Mesothelial cell of epicardium (in vitro differentiated cells): Measurements from ENCODE around the gene VMO1. TPM values are rescaled to one million over a fixed set of nuclear protein-coding genes. Genes with fewer than 3 reads are reported as not detected.

ENCODE experiments used
- DNase-seq, 2 experiments: peaks; one replicate each; pipeline ENCODE4 v3.0.0; 2021; ENCODE audit warnings: low spot score in 2 of 2; ENCODE audit not compliant: unreplicated experiment in 2 of 2
- H3K27ac Mint-ChIP-seq: 2 replicates; pipeline ENCODE4 v1.8.0; 2021; ENCODE audit warnings: mixed read lengths
- H3K27me3 Mint-ChIP-seq: 2 replicates; pipeline ENCODE4 v1.8.0; 2021; ENCODE audit warnings: low read depth, mixed read lengths
- H3K36me3 Mint-ChIP-seq: 2 replicates; pipeline ENCODE4 v1.8.0; 2021; ENCODE audit warnings: mixed read lengths
- H3K4me1 Mint-ChIP-seq: 2 replicates; pipeline ENCODE4 v1.8.0; 2021; ENCODE audit warnings: mixed read lengths
- H3K4me3 Mint-ChIP-seq: 2 replicates; pipeline ENCODE4 v1.8.0; 2021; ENCODE audit warnings: mild to moderate bottlenecking, moderate library complexity, mixed read lengths
- H3K9me3 Mint-ChIP-seq: 2 replicates; pipeline ENCODE4 v1.8.0; 2021; ENCODE audit warnings: mixed read lengths
- CTCF ChIP-seq: fragments of 200-600 bp; sonication (generic); IDR thresholded peaks from one replicate; pipeline ENCODE4 v1.5.0; 2021; ENCODE audit warnings: antibody characterized with exemption; ENCODE audit not compliant: unreplicated experiment
- total RNA-seq: library from RNA; stranded (reverse); gene quantifications from 3 replicates; pipeline ENCODE4 v1.2.1, GENCODE V29; 2021

Gene VMO1
- total RNA-seq, 1 donor from 2014 or later: 2.5 TPM

DNA sequence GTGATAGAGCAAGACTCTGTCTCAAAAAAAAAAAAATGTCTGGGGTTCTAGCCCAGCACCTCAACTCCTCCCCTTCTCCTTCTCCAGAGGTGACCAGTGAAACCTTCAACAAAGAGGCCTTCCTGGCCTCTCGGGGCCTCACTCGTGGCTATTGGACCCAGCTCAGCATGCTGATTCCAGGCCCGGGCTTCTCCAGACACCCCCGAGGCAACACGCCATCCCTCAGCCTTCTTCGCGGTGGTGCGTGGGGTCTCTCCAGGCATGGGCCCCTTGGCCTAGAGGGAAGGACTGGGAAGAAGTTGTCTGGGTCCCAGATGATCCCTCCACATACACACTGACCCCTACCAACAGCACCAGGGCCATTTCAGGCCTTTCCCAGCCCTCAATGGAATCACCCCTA lies 42.9 kb downstream of the VMO1 start:
- no peak for TF ChIP-seq CTCF
- no peaks in the 10 kb centered on the region for H3K36me3 Mint-ChIP-seq
- no peaks in the 10 kb centered on the region for H3K9me3 Mint-ChIP-seq
- peaks cover 94% of the 10 kb centered on the region for H3K27me3 Mint-ChIP-seq
- DNase-seq: no peak
- H3K4me1 Mint-ChIP-seq: peaks cover 20% of the 10 kb centered on the region
- no peak overlapping the region for H3K4me3 Mint-ChIP-seq
- no peak overlapping the region for H3K27ac Mint-ChIP-seq

- no peaks in the 10 kb centered on the region for H3K36me3 Mint-ChIP-seq
- no peak overlapping the region for H3K27ac Mint-ChIP-seq
- no peak for DNase-seq
- H3K4me1 Mint-ChIP-seq: peaks cover 22% of the 10 kb centered on the region
- no peaks in the 10 kb centered on the region for H3K9me3 Mint-ChIP-seq
- no peak overlapping the region for H3K4me3 Mint-ChIP-seq
- peaks cover 93% of the 10 kb centered on the region for H3K27me3 Mint-ChIP-seq
- TF ChIP-seq CTCF: no peak
Measured at GRCh38 chr17:4742629-4743028, 43.5 kb downstream of the VMO1 start.

DNA sequence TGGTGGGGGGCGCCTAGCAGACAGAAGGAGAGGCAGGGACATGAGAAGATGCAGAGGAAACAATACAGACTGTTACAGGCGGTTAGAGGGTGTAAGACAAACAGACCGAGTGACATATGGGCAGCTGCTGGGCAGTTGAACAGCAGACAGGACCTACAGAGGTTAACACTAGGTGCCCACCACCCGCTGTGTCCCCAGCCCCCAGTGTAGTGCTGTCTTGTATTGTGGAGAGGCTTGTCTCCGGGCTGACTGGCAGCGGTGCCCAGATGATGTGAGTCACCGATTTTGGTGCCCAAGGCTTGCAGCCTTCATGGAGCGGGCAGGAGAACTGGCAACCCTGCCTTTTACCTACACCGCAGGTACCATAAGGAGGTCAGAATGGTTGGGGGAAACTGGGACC lies 44.0 kb downstream of the VMO1 start:
- Mint-ChIP-seq H3K4me3 (no peak overlapping the region), H3K4me1 (peaks cover 22% of the 10 kb centered on the region), H3K27me3 (peaks cover 93% of the 10 kb centered on the region), H3K36me3 (no peaks in the 10 kb centered on the region), H3K9me3 (no peaks in the 10 kb centered on the region), H3K27ac (no peak overlapping the region)
- no peak for DNase-seq
- no peak for TF ChIP-seq CTCF

DNA sequence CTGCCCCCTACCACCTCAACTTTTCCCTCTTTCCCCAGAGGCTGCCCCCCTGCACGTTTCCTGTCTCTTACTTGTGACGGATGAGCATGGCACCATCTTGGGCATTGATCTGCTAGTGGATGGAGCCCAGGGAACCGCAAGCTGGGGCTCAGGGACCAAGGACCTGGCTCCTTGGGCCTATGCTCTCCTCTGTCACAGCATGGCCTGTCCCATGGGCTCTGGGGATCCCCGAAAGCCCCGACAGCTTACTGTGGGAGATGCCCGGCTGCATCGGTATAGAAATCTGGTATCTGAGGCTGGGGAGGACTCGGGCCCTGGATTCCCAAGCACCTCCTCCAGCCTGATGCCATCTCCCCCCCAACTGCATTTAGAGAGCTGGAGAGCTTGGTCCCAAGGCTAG lies 44.6 kb downstream of the VMO1 start:
- Mint-ChIP-seq H3K4me1 (peaks cover 22% of the 10 kb centered on the region), H3K4me3 (peak overlapping the region; percentile 22), H3K36me3 (no peaks in the 10 kb centered on the region), H3K27ac (no peak overlapping the region), H3K9me3 (no peaks in the 10 kb centered on the region), H3K27me3 (peaks cover 90% of the 10 kb centered on the region)
- TF ChIP-seq CTCF: no peak
- DNase-seq: no peak

DNA sequence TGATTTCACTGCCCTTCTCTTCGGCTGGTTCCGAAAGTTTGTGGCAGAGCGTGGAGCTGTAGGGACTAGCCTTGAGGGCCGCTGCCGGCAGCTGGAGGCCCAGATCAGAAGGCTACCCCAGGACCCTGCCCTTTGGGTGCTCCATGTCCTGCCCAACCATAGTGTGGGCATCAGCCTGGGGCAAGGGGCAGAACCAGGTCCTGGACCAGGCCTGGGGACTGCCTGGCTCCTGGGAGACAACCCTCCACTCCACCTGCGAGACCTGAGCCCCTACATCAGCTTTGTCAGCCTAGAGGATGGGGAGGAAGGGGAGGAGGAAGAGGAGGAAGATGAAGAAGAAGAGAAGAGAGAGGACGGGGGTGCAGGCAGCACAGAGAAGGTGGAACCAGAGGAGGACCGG lies 45.6 kb downstream of the VMO1 start:
- Mint-ChIP-seq H3K9me3 (no peaks in the 10 kb centered on the region), H3K36me3 (no peaks in the 10 kb centered on the region), H3K27ac (peak overlapping the region; percentile 69), H3K4me3 (peak overlapping the region; percentile 65), H3K27me3 (peaks cover 89% of the 10 kb centered on the region), H3K4me1 (peaks cover 22% of the 10 kb centered on the region)
- DNase-seq: no peak
- no peak for TF ChIP-seq CTCF

GRCh38 chr17:4740025-4740351 lies 46.2 kb downstream of the VMO1 start:
- peaks cover 89% of the 10 kb centered on the region for H3K27me3 Mint-ChIP-seq
- no peak for TF ChIP-seq CTCF
- H3K36me3 Mint-ChIP-seq: no peaks in the 10 kb centered on the region
- H3K27ac Mint-ChIP-seq: peak overlapping the region; percentile 69
- H3K9me3 Mint-ChIP-seq: no peaks in the 10 kb centered on the region
- H3K4me1 Mint-ChIP-seq: peaks cover 17% of the 10 kb centered on the region
- peak overlapping the region; percentile 65 for H3K4me3 Mint-ChIP-seq
- no peak for DNase-seq
